Prostate gland (tissue), 2 donors: ENCODE measurements around the gene ACER3.

Experiments used
- POLR2A ChIP-seq: fragments of 450-650 bp; IDR thresholded peaks from one replicate; pipeline ENCODE4 v1.6.1; 2016; ENCODE audit warnings: antibody characterized with exemption, mild to moderate bottlenecking
- POLR2AphosphoS5 ChIP-seq: sonication (generic); formaldehyde crosslinking; IDR thresholded peaks from one replicate; pipeline ENCODE4 v1.6.1; 2017; ENCODE audit warnings: antibody characterized with exemption
- TF ChIP-seq, protein P1 (sequence below), 4 experiments: fragments of 200-600 bp in 2 of 4; fragments of 450-650 bp in 2 of 4; sonication (generic) in 2 of 4; IDR thresholded peaks; 1 replicate in 3 of 4; 2 replicates in 1 of 4; pipeline ENCODE4 v1.5.1; 2016 to 2019; ENCODE audit warnings: antibody characterized with exemption in 4 of 4, mild to moderate bottlenecking in 2 of 4, moderate library complexity in 2 of 4

DNA sequence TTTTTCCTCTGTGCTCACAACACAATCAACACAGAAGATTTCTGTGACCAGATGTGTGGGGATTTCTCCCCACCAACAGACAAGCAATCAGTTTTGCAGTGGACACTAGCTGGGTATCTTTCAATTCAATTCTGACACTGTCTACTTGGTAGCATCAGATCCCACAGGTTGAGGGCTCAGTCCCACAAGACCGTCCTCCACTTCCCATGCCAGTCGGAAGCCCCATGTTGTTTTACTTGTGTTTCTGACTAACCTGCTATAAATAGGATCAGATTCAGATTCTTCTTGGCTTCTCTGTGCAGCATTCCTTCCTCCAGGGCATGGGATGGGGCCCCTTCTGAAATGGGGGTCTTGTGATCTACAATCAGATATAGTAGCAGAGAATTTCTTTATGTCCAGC, 19.6 kb downstream of the ACER3 start:
- TF ChIP-seq POLR2AphosphoS5 (no peak), POLR2A (no peak)
- TF ChIP-seq, protein P1, sequence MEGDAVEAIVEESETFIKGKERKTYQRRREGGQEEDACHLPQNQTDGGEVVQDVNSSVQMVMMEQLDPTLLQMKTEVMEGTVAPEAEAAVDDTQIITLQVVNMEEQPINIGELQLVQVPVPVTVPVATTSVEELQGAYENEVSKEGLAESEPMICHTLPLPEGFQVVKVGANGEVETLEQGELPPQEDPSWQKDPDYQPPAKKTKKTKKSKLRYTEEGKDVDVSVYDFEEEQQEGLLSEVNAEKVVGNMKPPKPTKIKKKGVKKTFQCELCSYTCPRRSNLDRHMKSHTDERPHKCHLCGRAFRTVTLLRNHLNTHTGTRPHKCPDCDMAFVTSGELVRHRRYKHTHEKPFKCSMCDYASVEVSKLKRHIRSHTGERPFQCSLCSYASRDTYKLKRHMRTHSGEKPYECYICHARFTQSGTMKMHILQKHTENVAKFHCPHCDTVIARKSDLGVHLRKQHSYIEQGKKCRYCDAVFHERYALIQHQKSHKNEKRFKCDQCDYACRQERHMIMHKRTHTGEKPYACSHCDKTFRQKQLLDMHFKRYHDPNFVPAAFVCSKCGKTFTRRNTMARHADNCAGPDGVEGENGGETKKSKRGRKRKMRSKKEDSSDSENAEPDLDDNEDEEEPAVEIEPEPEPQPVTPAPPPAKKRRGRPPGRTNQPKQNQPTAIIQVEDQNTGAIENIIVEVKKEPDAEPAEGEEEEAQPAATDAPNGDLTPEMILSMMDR (IDR thresholded peaks at IDR 0.05), result no peak
